SK-MEL-5 (cell line): ENCODE measurements around the gene GRIK4. TPM values are rescaled to one million over a fixed set of nuclear protein-coding genes. Genes with fewer than 3 reads are reported as not detected.

Experiments used
- DNase-seq: peaks from one replicate; pipeline ENCODE4 v3.0.0-alpha.2; 2016; ENCODE audit warnings: low read depth, low spot score
- in situ Hi-C: cut with HindIII; loops from 2 replicates; pipeline ENCODE4 v1.10.0; 2016; ENCODE audit warnings: low sequenced_read_pairs, high pct_unique_total_duplicates, low pct_unique_long_range_greater_than_20kb
- total RNA-seq: library from RNA; depleted of rRNA; stranded (reverse); fragments of >200 nt; shearing (Covaris generic); gene quantifications from 2 replicates; pipeline ENCODE4 v1.2.3, GENCODE V29; 2014

The GRIK4 gene
- total RNA-seq, 1 experiment from 2014 or later = not detected

DNA sequence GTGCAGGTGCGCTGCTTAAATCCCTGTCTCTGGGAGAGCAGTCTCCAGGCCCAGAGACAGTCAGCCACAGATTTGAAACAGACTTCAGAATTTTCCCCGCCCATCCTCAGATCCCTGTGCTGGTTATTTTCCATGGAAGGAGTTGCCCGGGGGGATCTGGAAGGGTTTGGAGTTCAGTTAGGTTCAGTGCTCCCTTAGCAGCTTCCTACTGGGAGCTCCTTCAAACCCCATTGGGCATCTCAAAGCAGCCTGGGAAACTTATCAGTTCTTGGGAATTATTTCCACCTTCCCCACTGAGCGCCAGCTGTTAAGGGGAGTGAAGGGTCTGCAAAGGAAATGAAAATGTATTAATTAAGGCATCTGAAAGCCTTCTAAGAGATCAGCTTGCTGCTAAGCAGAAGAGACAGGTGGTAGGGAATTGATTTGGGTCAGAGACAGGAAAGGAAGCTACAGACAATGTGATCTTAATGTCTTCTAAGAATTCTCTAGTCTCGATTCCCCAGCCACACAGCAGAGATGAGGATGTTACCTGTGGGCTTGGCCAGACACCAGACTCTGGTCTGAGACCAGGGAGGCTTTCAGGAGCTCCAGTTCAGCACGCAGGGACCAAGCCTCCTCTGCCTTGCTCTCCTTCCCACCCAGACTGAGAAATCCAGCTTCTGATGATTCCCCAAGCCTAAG is 406.2 kb downstream of the GRIK4 start:
- DNase-seq = no peak
- in situ Hi-C loops = no loop called here

DNA sequence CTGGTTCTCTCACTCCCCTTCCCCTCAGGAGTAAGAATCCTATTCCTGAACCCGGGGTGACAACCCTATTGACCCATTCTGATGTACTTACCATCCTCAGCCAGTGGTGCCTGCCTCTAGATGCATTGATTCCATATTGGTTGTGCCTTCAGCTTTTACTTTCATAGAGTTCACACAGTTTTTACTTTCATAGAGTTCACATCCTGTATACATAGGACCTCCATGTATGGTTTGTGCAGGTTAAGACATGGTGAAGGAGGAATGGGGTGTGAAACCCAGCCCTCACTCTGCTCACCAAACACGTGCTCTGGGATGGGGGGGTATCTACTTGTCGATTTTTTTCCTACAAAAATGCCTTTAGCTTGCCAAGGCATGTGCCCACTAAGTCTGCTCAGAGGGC is 406.7 kb downstream of the GRIK4 start:
- no peak for DNase-seq
- in situ Hi-C loops = no loop called here

DNA sequence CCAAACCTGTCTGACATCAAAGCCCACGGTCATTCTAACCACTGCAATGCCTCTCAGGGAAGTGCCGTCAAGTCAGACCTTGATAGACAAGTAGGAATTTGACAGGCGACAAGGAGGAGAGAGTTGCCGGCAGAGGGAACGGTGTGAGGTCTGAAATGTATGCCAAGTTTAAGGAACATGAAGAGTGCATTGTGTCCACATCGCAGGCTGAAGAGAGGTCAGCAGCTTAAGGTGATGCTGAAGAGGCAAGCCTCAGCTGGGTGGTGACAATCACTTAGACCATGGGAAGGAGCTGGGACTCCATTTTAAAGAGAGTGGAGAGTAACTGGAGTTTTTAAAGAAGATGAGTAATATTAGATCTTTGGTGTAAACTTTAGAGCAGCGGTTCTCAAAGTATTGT is 407.5 kb downstream of the GRIK4 start:
- in situ Hi-C loops = no loop called here
- no peak for DNase-seq

DNA sequence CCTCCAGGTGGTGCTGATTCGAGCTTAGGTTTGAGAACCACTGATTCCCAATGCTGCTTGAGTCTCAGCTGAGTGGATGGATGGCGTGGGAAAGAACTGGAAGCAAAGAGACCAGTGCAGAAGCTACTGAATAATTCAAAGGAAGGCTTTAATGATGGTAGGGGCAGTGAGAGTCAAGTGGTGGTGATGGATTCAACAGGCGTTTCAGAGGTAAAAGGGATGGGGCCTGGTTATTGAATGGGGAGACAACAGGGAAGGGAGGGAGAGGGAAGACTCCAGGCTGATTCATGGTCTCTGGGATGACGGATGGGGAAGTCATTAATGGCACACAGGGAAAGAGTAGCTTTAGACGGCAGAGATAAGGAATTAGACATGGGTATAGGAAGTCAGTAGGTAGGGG is 408.0 kb downstream of the GRIK4 start:
- in situ Hi-C loops = no loop called here
- DNase-seq = no peak

DNA sequence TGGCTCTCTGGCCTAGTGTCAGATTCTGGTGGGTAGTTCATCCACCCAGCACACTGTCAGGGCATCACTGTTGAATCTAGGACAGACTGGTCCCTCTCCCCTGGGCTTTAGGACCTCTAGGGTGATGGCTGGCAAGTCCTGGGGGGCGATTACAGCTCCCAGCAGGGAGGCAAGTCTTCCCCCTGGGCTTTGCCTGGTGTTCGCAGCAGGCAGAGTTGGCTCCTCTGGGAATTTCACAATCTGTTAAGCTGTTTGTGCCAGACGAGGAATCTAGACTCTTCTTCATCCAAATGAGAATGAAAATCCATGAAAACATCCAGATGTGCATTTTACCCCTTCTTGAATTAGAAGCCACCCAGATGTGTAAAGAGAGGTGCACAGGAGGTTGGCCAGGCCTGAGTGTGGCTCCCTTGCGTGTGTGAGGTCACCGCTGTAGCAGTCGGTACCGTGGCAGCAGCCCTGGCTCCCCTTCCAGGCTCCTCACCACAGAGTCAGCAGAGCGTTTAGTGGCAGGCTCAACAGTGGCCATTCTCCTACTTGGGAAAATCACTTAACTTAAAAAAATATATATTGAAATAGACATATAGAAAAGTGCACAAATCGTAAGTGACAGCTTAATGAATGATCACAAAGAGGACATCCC is 412.4 kb downstream of the GRIK4 start:
- in situ Hi-C loops = no loop called here
- no peak for DNase-seq

DNA sequence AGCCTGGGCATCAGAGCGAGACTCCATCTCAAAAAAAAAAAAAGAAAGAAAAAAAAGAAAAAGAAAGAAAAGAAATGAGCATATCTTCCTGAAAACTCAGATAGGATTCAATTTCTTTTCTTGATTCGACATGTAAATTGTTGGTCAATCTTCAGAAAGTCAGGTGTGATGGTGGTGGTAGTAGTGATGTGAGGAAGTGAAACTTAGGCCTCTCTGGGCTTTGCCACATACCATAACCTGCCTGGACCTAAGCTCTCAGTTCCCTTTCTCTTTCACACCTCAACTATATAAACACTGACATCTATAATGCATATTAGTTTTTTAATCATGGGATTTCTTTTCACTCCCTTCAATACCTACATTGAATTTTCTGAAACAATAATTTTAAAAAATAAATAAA is 414.4 kb downstream of the GRIK4 start:
- in situ Hi-C loops = no loop called here
- DNase-seq = no peak

DNA sequence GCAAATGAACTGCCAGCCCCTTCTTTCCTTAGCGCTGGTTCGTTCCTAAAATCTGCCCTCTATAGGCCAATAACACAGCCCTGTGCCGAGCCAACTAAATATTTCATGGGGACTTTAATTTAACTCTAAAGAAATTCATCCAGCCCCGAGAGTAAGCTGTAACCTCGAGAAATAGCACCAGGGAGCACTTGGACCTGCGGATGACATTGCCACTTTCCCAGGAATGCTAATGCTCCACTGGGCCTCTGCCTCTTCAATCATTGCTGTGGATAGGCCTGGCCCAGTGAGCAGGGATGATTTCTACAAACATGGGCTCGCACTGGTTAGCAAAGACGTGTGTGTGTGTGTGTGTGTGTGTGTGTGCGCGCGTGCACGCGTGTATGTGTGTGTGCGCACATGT is 417.1 kb downstream of the GRIK4 start:
- in situ Hi-C loops = no loop called here

DNA sequence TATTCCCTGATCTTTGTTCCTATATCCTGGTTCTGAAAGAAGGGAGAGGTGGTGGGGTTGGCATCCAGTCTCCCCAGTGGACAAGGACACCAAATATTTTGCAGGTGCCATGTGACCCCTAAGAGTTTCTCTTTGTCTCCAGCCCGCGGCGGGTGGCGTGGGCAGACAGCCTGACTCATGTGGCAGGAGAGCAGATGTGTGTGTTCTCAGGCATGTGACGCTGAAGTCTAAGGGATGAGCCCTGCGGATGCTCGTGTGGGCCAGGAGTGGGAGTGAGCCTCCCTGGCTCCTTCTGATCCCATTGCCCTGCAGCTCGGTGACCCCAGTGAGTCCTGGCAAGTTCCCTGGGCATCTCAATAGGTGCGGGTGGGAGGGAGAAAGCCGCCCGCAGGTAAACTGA is 417.5 kb downstream of the GRIK4 start:
- DNase-seq = no peak
- in situ Hi-C loops = no loop called here

More for the DNA sequence above, 417.1 kb downstream of the GRIK4 start:
- DNase-seq = no peak

DNA sequence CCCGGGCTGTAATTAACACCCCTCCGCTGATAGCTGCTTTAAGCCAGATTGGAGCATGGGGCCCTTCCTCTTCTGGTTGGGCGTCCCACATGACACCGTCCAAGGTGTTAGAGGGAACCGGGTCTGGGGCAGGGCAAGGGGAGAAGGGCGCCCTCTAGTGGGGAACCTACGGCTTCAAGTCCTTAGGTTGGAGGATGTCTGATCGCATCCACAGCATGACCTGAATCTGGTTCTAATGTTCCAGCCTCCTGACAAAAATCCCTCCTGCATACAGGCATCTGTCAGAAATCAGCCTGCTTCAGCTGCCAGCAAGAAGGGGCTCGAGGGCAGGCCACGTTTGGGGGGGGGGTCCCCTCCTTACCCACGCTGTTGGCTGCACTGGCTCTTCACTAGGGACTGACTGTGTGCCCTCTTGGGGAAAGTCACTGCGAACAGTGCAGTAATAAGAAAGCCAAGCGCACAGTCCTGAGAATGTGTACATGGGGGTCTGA is 418.2 kb downstream of the GRIK4 start:
- in situ Hi-C loops = no loop called here
- peak; percentile 64 for DNase-seq

DNA sequence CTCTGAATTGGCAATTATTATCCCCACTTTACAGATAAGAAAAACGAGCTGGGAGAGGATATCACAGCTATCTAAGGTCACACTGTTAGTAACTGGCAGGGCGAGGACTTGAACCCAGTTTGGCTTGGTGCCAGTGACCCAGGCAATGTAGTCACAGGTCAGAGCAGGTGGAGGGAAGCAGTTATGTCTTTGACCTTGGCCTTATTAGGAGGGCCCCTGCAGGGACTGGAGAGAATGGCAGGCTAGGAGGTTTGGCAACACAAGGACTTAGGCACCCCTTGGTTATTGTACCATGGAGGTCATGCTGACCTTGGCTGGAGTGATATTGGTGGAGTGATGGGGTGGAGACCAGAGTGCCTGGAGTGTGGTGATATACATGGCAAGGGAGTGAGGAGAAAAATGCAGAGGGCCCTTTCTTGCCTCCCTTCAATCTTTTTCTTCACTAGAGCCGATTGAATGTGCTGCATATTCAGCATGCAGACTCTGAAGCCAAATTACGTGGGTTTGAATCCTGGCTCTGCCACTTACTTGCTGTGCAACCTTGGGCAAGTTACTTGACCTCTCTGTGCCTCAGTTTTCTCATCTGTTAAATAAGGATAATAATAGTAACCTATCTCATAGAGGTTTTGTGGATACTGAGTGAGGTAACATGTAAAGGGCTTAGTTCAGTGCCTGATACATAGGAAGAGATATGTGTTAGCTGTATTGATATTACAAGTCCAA is 419.7 kb downstream of the GRIK4 start:
- in situ Hi-C loops = no loop called here

DNA sequence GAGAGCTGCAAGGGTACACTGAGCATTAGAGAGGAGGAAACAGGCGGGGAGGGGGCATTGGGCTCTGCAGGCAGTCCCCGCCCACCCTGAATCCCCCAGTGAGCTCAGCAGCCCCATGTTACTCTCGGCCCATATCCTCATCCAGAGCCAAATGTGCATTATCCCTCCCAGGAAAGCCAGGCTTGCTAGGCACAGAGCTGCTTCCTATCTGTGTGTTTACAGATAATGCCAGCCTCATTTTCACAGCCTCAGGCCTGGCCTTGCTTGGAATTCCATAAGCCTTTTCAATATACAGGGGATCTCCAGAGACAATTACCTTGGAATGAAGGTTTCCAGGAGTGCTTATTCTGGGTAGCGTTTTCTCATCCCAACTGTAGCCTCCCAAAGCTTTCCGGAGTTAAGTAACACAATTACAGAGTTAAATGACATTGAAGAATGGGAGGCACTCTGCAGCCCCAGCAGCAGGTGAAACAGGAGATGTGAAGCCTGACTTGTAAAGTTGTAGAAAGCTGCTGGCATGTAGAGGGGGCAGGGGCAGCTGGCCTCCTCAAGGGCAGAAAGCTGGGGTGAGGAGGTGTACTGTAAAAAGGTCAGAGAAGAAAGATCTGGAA is 420.9 kb downstream of the GRIK4 start:
- in situ Hi-C loops = no loop called here
- DNase-seq = no peak

More for the DNA sequence above, 419.7 kb downstream of the GRIK4 start:
- peak; percentile 13 for DNase-seq

DNA sequence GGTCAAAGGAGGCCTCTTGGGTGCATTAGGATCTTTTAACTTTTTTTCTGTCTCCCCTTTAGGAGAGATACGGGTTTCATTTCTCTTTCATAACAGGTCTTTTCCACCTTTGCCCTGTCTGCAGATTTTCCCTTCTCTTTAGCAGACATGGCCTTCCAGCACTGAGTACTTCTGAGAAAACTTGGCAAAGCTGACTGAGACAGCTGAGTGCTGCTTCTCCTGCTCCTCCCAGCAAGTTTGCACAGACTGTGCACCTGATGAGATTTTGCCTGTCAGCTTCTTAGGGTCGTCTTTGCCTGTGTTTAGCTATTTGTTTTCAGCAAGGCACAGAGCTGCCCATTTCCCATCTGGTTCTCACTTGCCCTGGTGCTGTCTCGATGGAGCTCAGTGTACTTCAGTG is 424.8 kb downstream of the GRIK4 start:
- in situ Hi-C loops = no loop called here
- DNase-seq = no peak

DNA sequence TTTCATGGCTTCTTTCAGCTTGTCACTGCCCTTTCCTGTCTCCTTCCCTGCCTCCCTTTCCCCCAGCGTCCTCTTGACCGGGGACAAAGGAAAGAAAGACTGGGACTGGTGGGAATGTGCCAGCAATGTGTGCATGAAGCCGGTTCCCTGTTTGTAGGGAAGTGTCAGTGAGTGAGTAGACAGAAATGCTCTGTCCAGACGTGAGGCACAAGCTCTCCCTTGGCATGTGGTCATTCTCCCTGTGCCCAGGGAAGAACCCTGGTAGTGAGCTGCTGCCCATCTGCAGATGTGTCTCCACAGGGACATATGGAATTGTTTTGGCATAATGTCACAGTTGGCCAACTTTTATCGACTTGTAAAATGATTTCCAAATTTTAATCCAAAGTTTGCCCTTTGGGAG is 426.0 kb downstream of the GRIK4 start:
- in situ Hi-C loops = no loop called here
- no peak for DNase-seq

DNA sequence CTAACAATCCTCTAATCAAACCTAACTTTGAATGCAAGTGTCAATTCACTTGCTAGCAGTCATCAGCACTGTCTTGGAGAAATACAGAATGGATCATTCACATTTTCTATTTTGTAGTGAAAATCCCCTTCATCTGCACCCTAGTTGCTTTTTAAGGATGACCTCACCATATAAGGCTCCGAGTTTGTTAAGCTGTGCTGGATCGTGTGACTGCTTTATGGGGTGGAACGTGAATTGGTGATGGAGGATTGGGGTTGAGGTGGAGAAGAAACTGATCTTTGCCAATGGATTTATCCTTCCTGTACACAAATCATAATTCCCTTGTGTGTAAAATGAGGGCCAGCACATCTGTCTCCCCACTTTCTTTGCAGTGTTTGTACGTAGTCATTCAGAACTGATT is 426.7 kb downstream of the GRIK4 start:
- DNase-seq = no peak
- in situ Hi-C loops = no loop called here

DNA sequence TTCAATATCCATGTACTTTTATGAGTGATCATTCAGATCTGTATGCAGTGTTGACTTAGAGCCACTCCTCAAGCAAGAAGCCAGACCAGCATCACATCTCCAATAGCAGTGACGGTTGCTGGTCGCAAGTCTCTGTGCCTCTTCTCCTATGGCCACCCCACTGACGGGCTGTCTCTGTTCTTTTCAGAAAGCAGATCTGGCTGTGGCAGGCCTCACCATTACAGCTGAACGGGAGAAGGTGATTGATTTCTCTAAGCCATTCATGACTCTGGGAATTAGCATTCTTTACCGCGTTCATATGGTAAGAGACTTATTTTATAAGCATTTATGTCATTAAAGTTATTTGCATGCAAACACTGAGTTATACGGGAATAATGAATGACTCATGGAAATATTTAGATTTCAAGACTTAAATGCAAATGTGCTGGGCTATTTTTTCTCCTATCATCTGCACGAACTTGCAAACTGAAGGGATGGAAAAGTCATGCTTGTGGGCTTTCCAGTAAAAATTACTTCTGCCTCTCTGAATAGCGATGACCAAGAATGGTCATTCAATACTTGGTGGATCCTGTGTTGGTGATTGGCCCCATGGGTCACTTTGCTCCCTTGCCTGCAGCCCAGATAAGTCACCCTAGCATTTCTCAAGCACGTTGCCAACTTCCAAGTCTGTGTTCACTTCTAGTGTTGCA is 428.8 kb downstream of the GRIK4 start:
- DNase-seq = no peak
- in situ Hi-C loops = no loop called here

DNA sequence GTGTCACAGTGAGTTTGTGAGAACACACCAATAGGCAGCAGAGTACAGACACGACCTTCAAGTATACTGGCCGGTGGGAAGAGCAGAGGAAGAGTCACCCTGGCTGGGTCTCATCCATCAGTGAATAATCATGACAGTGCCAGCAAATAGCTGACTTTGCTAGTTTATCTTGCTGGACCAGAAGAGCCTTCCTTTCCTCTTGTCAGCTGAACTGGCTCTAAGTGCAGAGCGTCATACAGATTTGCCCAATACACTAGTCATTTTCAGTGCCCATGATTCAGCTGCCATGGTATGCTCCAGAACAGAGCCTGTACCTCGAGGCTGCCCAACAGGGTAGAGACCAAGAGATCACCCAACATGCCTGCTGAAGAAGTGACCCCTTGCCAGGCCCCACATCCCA is 429.5 kb downstream of the GRIK4 start:
- in situ Hi-C loops = no loop called here
- DNase-seq = no peak

DNA sequence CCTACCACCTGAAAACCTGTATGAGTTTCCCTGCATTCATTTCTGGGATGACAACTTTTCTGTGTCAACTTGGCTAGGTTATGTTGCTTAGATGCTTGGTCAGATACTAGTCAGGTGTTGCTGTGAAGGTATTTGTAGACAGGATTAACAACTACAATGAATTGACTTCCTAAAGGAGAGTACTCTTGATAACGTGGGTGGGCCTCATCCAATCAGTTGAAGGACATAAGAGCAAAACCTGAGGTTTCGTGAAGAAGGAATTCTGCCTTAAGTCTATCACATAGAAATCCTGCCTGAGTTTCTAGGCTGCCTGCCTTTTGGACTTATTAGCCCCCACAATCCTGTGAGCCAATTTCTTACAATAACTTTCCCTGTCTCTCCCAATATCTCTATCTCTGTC is 431.2 kb downstream of the GRIK4 start:
- DNase-seq = no peak
- in situ Hi-C loops = no loop called here

DNA sequence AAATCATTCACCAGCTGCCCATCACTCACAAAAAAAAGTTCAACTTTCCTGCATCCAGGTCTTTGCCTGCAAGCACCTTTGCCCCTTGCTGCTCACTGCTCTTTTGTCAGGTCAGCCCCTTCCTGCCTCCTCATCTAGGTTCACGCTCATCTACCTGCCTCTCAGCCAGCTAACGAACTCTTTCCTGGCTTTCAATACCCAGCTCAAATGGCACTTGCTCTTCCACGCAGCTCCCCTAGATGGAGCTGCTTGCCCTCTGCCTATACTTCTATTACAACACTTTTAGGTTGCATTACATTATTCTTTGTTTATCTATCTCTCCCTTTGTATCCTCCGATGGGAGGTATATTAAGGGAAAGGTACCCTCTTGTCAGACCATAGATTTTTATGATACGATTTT is 433.5 kb downstream of the GRIK4 start:
- DNase-seq = no peak
- in situ Hi-C loops = no loop called here
